Panc1 (cell line): ENCODE data around the gene IARS1. TPM values are rescaled to one million over a fixed set of nuclear protein-coding genes. Genes with fewer than 3 reads are reported as not detected.

Experiments
- ATAC-seq: fragments of 200-7000 bp; cut with Tn5 transposase; 2 replicates; pipeline ENCODE4 v1.9.1; 2020; ENCODE audit warnings: mild to moderate bottlenecking, moderate library complexity
- BruUV-seq: library from RNA; stranded (reverse); fragments of 400-500 nt; replicated peaks from 2 replicates; lab custom pipeline; 2021; lab: Mats Ljungman, UMichigan
- CTCF ChIA-PET: fragments of 300-600 bp; sonication (Branson Sonifier 250); formaldehyde crosslinking; loops from one replicate; lab custom pipeline; 2022; ENCODE audit warnings: antibody characterized with exemption; lab: Charles Lee
- POLR2A ChIA-PET: fragments of 300-600 bp; sonication (Branson Sonifier 250); formaldehyde crosslinking; loops from one replicate; lab custom pipeline; 2022; ENCODE audit warnings: antibody characterized with exemption; lab: Charles Lee
- DNase-seq: peaks from one replicate; pipeline ENCODE4 v3.0.0-alpha.2; 2010; ENCODE audit warnings: low read depth, low spot score
- H3K27ac ChIP-seq: 2 replicates; pipeline ENCODE4 v1.5.1; 2011; ENCODE audit warnings: mild to moderate bottlenecking, low read length, inconsistent platforms
- H3K27me3 ChIP-seq: fragments of 200-500 bp; sonication (Bioruptor generic); 2 replicates; pipeline ENCODE4 v1.6.0; 2014; ENCODE audit warnings: low read length, inconsistent platforms; ENCODE audit not compliant: control insufficient read depth, insufficient read depth
- H3K36me3 ChIP-seq: fragments of 200-500 bp; sonication (Bioruptor generic); 2 replicates; pipeline ENCODE4 v1.5.1; 2014; ENCODE audit warnings: inconsistent platforms, mild to moderate bottlenecking, low read length, moderate library complexity; ENCODE audit not compliant: control insufficient read depth, insufficient read depth
- H3K4me1 ChIP-seq: 2 replicates; pipeline ENCODE4 v1.5.1; 2011; ENCODE audit warnings: inconsistent platforms, mild to moderate bottlenecking, low read length, moderate library complexity; ENCODE audit not compliant: control insufficient read depth, insufficient read depth
- H3K4me3 ChIP-seq, 2 experiments: 2 replicates each; pipeline ENCODE4 v1.5.1; 2011 to 2012; ENCODE audit warnings: low read depth in 2 of 2, low read length in 2 of 2, mild to moderate bottlenecking in 2 of 2, inconsistent platforms in 1 of 2, moderate library complexity in 1 of 2
- H3K9me3 ChIP-seq: fragments of 200-500 bp; sonication (Bioruptor generic); 2 replicates; pipeline ENCODE4 v1.5.1; 2014; ENCODE audit warnings: low read depth, mild to moderate bottlenecking, inconsistent platforms, low read length, moderate library complexity; ENCODE audit not compliant: control insufficient read depth, insufficient read depth
- CTCF ChIP-seq: fragments of 450-650 bp; IDR thresholded peaks from 2 replicates; pipeline ENCODE4 v1.5.1; 2017; ENCODE audit warnings: mild to moderate bottlenecking
- POLR2AphosphoS5 ChIP-seq: IDR thresholded peaks from 2 replicates; pipeline ENCODE4 v1.6.1; 2012; ENCODE audit warnings: mild to moderate bottlenecking, low read depth, low read length, moderate library complexity
- SIN3A ChIP-seq: IDR thresholded peaks from 2 replicates; pipeline ENCODE4 v1.6.1; 2012; ENCODE audit warnings: low read depth, mild to moderate bottlenecking, low read length, moderate library complexity, borderline replicate concordance; ENCODE audit not compliant: insufficient read depth
- TCF7L2 ChIP-seq: IDR thresholded peaks from 2 replicates; pipeline ENCODE4 v1.6.1; 2011; ENCODE audit warnings: mild to moderate bottlenecking, low read depth, low read length, inconsistent platforms
- in situ Hi-C: cut with HindIII; loops from 2 replicates; pipeline ENCODE4 v1.10.0; 2016; ENCODE audit warnings: low sequenced_read_pairs, low pct_unique_long_range_greater_than_20kb
- intact Hi-C: fragments of 100-400 bp; cut with micrococcal nuclease; formaldehyde crosslinking; loops from one replicate; pipeline ENCODE4 v1.10.0; 2022; ENCODE audit not compliant: unreplicated experiment
- total RNA-seq: library from RNA; stranded (reverse); gene quantifications from one replicate; pipeline ENCODE4 v1.2.1, GENCODE V29; 2021; ENCODE audit not compliant: unreplicated experiment
- TF ChIP-seq, protein P1 (sequence below), 2 experiments: IDR thresholded peaks; 2 replicates each; pipeline ENCODE4 v1.6.1; 2011 to 2012; ENCODE audit warnings: low read depth in 2 of 2, control low read depth in 1 of 2, low read length in 1 of 2, mild to moderate bottlenecking in 1 of 2, moderate library complexity in 1 of 2; ENCODE audit not compliant: insufficient read depth in 1 of 2

The IARS1 gene
- total RNA-seq, 1 experiment from 2014 or later: 116 TPM

GRCh38 chr9:92325269-92325990 lies 31.9 kb upstream of the IARS1 start, which contains the start of the genes CENPP and NOL8:
Gene CENPP (plus strand): TSS chr9:92325953.
Gene NOL8 (minus strand): TSS chr9:92325350. CDS start chr9:92324161, 1,189 bp downstream.
- in situ Hi-C loops (no loop called here), intact Hi-C loops (loop anchor here (10.0 kb wide), 1 partner anchor 119 kb away; no protein-coding TSS in a partner anchor)
- H3K9me3 ChIP-seq: no peaks in the 10 kb centered on the region
- H3K4me3 ChIP-seq: peak within 1 kb of the TSS; percentile 91 to 97
- ChIA-PET CTCF (no interaction called here), POLR2A (interaction anchor here (0.6 kb wide), 2 partner anchors 356 to 902 kb away, joined by 3 to 12 read pairs; partner anchors contain the start of gene NFIL3)
- peak within 1 kb of the TSS; percentile 99 for H3K27ac ChIP-seq
- peaks cover 4% of the 10 kb centered on the region; the same call in 1 of the 2 replicates for H3K4me1 ChIP-seq
- ATAC-seq: peak; percentile 97
- BruUV-seq: no TSS peak
- peak; percentile 100 for TF ChIP-seq SIN3A
- no peak for TF ChIP-seq CTCF
- peak; percentile 72 for TF ChIP-seq POLR2AphosphoS5
- TF ChIP-seq, protein P1, sequence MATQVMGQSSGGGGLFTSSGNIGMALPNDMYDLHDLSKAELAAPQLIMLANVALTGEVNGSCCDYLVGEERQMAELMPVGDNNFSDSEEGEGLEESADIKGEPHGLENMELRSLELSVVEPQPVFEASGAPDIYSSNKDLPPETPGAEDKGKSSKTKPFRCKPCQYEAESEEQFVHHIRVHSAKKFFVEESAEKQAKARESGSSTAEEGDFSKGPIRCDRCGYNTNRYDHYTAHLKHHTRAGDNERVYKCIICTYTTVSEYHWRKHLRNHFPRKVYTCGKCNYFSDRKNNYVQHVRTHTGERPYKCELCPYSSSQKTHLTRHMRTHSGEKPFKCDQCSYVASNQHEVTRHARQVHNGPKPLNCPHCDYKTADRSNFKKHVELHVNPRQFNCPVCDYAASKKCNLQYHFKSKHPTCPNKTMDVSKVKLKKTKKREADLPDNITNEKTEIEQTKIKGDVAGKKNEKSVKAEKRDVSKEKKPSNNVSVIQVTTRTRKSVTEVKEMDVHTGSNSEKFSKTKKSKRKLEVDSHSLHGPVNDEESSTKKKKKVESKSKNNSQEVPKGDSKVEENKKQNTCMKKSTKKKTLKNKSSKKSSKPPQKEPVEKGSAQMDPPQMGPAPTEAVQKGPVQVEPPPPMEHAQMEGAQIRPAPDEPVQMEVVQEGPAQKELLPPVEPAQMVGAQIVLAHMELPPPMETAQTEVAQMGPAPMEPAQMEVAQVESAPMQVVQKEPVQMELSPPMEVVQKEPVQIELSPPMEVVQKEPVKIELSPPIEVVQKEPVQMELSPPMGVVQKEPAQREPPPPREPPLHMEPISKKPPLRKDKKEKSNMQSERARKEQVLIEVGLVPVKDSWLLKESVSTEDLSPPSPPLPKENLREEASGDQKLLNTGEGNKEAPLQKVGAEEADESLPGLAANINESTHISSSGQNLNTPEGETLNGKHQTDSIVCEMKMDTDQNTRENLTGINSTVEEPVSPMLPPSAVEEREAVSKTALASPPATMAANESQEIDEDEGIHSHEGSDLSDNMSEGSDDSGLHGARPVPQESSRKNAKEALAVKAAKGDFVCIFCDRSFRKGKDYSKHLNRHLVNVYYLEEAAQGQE (IDR thresholded peaks at IDR 0.05; ENCODE audit: insufficient read depth in 1 of 2, low read depth in 2 of 2, low read length in 1 of 2): 0 out of 4 replicates have a peak, but pooled peaks of 1 of the 2 experiments have one; percentile 36
- no peak for TF ChIP-seq TCF7L2
- H3K36me3 ChIP-seq: peaks cover 14% of the 10 kb centered on the region
- H3K27me3 ChIP-seq: no peaks in the 10 kb centered on the region
- DNase-seq: peak; percentile 60

- DNase-seq: no peak
- TSS peak; percentile 87 for BruUV-seq
Observed at GRCh38 chr9:92324889-92325268, 31.4 kb upstream of the IARS1 start.

More at GRCh38 chr9:92324889-92325268, 31.4 kb upstream of the IARS1 start:
- H3K27me3 ChIP-seq: no peaks in the 10 kb centered on the region
- peak; percentile 54 for ATAC-seq
- H3K27ac ChIP-seq: peak overlapping the region; percentile 99
- in situ Hi-C loops (no loop called here), intact Hi-C loops (loop anchor here (10.0 kb wide), 1 partner anchor 120 kb away; no protein-coding TSS in a partner anchor)
- H3K4me3 ChIP-seq: peak overlapping the region; percentile 91 to 97
- ChIA-PET CTCF (no interaction called here), POLR2A (interaction anchor here (0.6 kb wide), 1 partner anchor 355 kb away, joined by 3 read pairs; no protein-coding TSS in a partner anchor)
- H3K4me1 ChIP-seq: peaks cover 4% of the 10 kb centered on the region; the same call in 1 of the 2 replicates
- no peaks in the 10 kb centered on the region for H3K9me3 ChIP-seq
- TF ChIP-seq SIN3A: no peak
- TF ChIP-seq TCF7L2: no peak
- TF ChIP-seq CTCF: no peak
- TF ChIP-seq, protein P1 (IDR thresholded peaks at IDR 0.05; ENCODE audit: insufficient read depth in 1 of 2, low read depth in 2 of 2, low read length in 1 of 2): no peak
- TF ChIP-seq POLR2AphosphoS5: no peak
- peaks cover 14% of the 10 kb centered on the region for H3K36me3 ChIP-seq
